ENCODE results near the gene STAB1.
A peak's percentile ranks its signal among the peaks of the same experiment; 100 is the strongest.

The STAB1 gene

DNA sequence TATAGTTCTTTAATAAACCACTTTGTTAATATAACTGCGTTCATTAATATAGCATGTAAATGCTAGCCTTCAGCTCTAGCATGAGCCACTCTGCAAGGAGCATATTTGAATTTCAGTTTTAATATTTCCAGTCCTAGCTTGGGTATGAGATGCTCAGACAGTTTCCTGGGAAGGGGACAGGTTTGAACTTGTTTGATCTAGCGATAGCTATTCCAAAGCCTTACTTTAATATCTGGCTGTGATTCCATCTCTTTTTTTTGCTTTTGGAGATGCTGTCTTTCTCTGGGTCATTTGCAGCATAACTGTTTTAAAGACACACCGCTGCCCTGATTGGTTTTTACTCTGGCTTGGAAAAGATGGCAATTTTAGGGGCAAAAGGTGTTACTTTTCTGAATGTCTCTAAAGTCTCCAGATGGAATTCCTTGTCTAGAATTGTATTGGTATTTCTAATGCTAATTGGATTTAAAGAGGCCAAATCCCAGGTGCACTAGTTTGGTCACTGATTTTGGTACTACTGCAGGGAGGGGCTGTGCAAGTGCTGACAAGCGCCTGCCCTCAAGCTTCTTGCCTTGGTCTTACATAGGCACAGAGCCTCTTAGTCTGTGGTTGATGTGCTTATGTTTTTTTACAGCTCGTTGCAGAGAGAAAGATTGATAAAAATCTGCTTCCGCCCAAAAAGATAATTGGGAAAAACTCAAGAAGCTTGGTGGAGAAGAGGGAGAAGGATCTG lies 36.9 kb upstream of the STAB1 start:
- DNase-seq = no peak

GRCh38 chr3:52458770-52459545 lies 36.2 kb upstream of the STAB1 start:
- no peak for DNase-seq

DNA sequence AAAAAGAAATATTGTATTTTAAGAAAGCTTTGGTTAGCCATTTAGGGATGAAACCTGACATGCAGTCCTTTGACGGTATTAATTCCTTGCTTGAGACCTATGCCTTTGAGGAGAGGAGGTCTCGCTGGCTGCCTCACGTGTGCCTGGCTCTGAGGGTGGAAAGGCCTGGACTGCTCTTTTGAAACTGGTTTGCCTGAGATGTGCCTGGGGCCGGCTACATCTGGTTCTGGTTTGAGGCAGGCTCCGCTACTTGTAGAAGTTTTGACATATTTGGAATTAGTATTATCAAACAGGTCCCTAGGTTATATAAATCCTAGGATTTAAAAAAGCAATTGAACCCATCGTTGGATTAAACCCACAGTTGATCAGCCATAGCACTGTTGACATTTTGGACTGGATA lies 33.3 kb upstream of the STAB1 start:
- no peak for DNase-seq

GRCh38 chr3:52463416-52463815 lies 31.7 kb upstream of the STAB1 start:
- DNase-seq = no peak

DNA sequence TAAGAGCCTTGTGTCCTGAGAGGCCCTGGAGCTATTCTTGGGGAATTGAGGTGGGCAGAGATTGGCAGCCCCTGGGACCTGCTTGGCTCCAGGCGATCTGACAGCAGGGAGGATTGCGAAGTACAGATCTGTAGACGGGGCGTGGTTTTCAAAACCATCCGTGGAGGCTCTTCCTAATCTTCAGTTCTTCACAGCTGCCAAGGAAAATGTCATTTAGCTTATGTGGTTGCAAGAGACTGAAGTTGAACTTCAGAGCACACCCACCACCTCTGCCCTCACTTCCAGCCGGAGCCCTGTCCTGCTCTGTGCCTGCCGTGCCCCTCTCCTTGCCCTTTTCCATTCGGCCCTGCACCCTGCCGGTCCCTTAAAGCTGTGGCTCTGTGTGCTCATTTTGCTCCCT lies 26.8 kb upstream of the STAB1 start:
- DNase-seq = no peak

- DNase-seq = no peak
Measured at GRCh38 chr3:52469001-52469400, 26.1 kb upstream of the STAB1 start.

- no peak for DNase-seq
Measured at GRCh38 chr3:52470920-52471319, 24.2 kb upstream of the STAB1 start.

GRCh38 chr3:52471371-52472238 lies 23.5 kb upstream of the STAB1 start:
- DNase-seq = peak; percentile 16

DNA sequence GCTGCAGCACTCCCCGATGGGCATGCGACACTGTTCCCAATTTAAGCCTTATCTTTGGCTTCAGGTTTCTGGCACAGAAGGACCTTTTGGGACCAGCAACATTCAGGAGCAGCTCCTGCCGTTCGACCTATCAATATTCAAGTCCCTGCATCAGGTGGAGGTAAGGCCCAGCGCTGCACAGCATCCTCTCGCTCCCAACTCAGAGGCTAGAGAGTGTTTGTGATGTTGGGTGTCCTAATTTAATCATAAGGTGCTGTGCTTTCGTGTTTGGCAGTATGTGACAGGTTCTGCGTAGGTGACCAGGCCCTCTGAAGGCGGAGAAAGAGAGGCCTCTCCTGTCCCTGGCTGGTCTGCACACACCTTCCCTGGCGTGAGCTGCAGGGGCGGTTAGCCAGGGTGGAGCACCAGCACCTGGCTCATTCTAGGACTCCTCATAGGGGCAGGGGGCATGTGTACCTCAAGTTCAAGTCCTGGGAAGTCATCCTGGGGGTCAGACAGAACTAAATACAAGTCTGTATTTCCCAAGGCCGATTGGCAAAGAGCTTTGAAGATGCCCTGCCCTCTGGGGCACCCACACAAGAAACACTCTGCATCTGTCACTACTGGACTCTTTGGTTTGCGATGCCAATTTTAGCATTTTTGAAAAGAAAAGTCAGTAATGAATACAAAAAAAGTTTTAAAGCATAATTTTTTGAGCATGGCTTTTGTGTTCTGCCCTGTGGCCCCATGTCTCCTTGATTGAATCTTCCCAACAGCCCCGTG lies 22.7 kb upstream of the STAB1 start:
- no peak for DNase-seq

- DNase-seq = no peak
Measured at GRCh38 chr3:52473026-52473425, 22.1 kb upstream of the STAB1 start.

DNA sequence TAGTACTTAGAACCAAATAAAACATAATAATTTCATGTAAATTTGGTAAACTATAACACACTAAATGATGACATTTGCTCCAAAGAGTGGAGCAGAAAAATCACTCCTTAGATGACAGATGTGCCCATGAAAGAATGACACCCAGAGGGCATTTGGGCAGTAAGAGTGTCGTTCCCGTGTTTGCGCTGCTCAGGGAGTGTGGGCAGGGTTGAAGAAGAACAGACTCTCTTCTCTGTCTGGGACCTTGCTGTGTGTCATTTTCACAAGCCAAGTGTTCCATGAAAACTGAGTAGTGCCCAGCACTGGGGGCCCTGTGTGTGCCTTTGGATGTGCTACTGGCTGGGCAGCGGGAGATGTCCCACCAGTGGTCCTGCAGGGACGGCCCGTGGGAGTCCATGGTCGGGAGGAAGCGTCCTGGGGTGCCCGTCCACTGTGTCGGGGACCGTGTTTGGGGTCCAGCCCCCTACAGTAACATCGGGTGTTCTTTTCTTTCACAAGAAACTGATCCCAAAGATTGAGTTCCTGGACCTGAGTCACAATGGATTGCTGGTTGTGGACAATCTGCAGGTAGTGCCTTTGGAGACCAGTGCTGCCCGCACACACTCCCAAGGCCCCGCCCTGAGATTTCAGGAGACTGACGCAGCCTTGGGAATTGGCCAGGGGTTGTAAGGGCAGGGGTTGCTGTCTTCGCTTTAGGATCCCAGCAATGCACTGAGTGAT lies 17.9 kb upstream of the STAB1 start:
- DNase-seq = no peak

DNA sequence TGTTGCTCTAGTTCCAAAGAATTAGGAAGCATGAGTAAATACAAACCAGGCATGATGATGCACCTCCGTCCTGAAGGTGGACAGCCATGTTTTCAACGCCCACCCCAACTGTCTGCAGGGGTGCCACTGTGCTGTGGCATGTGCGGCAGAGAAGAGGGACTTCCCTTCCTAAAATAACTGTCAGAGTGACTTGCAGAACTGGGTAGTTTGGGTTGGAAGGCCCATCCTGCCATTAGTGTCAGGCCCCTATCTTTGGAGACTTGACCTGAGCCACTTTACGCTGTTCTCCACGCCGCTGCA lies 17.4 kb upstream of the STAB1 start:
- DNase-seq = no peak

DNA sequence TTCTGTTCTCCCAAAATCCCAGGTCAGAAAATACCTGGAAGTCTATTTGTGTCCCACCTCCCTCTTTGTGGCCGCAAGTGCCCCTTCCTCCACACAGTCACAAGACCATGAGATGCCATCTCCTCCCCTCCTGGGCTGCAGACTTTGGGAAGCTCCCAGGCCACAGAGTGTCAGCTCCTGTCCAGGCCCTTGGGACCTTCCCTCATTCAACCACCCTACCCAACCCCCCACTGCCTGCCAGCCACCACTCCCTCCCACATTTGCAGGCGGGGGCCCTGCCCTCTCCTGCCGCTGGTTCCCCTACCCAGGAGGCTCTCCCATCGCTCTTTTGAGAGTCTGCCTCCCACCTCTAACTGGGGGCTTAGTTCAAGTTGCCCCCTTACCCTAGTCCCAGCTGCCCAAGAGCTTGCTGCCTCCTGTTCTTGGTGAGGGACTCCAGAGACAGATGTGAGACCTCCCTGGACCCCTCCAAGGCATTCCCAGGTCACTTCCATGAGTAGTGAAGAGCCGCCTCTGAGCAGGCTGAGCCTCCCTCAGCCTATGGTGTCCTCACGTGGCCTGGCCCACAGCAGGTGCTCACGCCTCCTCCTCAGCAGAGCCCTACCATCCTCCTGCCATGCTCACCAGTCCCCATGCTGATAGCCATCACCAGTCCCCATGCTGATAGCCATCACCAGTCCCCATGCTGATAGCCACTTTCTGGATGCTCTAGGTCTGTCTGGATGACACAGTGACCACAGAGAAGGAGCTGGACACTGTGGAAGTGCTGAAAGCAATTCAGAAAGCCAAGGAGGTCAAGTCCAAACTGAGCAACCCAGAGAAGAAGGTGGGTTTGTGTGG lies 15.9 kb upstream of the STAB1 start:
- no peak for DNase-seq

- no peak for DNase-seq
Measured at GRCh38 chr3:52479877-52480575, 15.1 kb upstream of the STAB1 start.

DNA sequence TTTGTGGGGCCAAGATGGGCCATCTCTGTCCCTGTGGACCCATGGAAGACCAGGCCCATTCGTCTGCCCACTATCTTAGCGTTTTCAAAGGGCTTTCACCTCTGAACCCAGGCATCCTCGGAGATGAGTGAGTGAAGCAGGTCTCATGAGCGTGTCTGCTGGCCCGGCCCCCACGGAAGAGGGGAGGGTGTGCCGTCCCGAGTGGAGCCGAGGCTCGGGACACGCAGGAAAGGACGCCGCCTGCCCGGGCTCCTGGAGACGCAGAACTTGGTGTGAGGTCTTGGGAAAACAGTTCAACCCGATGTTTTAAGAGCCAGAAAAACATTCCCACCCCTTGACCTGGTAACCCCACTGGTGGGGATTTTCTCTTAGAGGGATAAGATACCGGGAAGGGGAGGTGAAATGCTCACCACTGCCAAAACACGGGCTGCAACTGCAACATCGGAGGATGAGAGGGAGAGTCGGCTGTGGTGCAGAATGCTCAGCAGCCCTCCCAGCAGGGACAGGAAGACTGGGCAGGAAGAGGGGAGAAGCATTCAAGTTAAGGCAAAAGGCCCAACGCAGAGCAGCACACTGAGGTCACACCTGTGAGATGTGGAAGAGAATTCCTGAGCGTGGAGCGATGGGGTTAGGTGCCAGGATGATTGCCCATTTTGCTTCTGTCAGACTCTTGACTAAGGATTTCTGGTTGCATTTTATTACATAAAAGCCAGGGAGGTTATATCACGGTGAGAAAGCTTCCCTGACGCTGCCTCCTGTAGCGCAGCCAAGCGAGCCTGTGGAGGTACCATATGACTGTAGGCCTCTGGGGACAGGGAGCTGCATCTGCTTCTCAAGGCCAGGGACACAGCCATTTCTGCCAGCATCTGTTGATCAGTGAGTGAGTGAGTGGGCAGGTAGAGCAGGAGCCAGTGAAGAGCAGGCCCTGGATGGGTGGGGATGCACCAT lies 14.1 kb upstream of the STAB1 start:
- no peak for DNase-seq

- DNase-seq = no peak
Measured at GRCh38 chr3:52481819-52482521, 13.2 kb upstream of the STAB1 start.

GRCh38 chr3:52483081-52483480 lies 12.1 kb upstream of the STAB1 start:
- no peak for DNase-seq

- DNase-seq = no peak
Measured at GRCh38 chr3:52483577-52484381, 11.4 kb upstream of the STAB1 start.

Measured in T1000 (cell line).